Tibial artery (tissue), 4 donors: ENCODE measurements around the gene PRDM4.

Experiments used
- DNase-seq, 2 donors: peaks; one replicate each; pipeline ENCODE4 v3.0.0-alpha.2; 2019
- H3K27ac ChIP-seq, 2 donors: fragments of 200-600 bp; sonication (generic) in 1 of 2; 1 replicate in 1 of 2; 2 replicates in 1 of 2; pipeline ENCODE4 v1.5.1; 2018 to 2019; ENCODE audit warnings: mild to moderate bottlenecking in 1 of 2
- H3K27me3 ChIP-seq, 2 donors: fragments of 200-600 bp; sonication (generic) in 1 of 2; one replicate each; pipeline versions ENCODE4 v1.5.1 to v1.6.0; 2016 to 2019
- H3K36me3 ChIP-seq, 3 donors: fragments of 200-600 bp; sonication (generic) in 2 of 3; one replicate each; pipeline ENCODE4 v1.5.1; 2016 to 2019; ENCODE audit warnings: mild to moderate bottlenecking in 2 of 3
- H3K4me1 ChIP-seq, 4 donors: fragments of 200-600 bp; sonication (generic) in 2 of 4; 1 replicate in 3 of 4; 2 replicates in 1 of 4; pipeline ENCODE4 v1.5.1; 2016 to 2019
- H3K4me3 ChIP-seq, 2 donors: fragments of 200-600 bp; sonication (generic) in 1 of 2; 1 replicate in 1 of 2; 2 replicates in 1 of 2; pipeline ENCODE4 v1.5.1; 2018 to 2019; ENCODE audit warnings: mild to moderate bottlenecking in 2 of 2
- H3K9me3 ChIP-seq, 3 donors: fragments of 200-600 bp; sonication (generic) in 1 of 3; one replicate each; pipeline ENCODE4 v1.5.1; 2016 to 2019
- CTCF ChIP-seq, 2 experiments: fragments of 200-600 bp in 1 of 2; fragments of 450-650 bp in 1 of 2; IDR thresholded peaks; one replicate each; pipeline ENCODE4 v1.5.1; 2017 to 2019; ENCODE audit warnings: antibody characterized with exemption in 2 of 2, mild to moderate bottlenecking in 1 of 2, moderate library complexity in 1 of 2
- intact Hi-C: fragments of 100-400 bp; cut with DNase I; formaldehyde crosslinking; loops from one replicate; pipeline ENCODE4 v1.15.0; 2023; ENCODE audit warnings: low total_unique reads

PRDM4 gene

GRCh38 chr12:107764626-107765025 is 3.7 kb upstream of the PRDM4 start:
- TF ChIP-seq CTCF (IDR thresholded peaks at IDR 0.05) = no peak
- Histone ChIP-seq H3K36me3 (no peaks in the 10 kb centered on the region), H3K27ac (no peak overlapping the region), H3K4me3 (no peak overlapping the region), H3K9me3 (no peaks in the 10 kb centered on the region), H3K4me1 (peaks cover 0 to 14% (median 10%) of the 10 kb centered on the region in 4 donors), H3K27me3 (no peaks in the 10 kb centered on the region)
- intact Hi-C loops = no loop called here
- no peak for DNase-seq

- TF ChIP-seq CTCF (IDR thresholded peaks at IDR 0.05) = no peak
- intact Hi-C loops = no loop called here
Observed at GRCh38 chr12:107762874-107763273, 1.9 kb upstream of the PRDM4 start.

GRCh38 chr12:107761502-107761904 is 566 bp upstream of the PRDM4 start:
- peak overlapping the region; percentile 55 to 73 for H3K27ac ChIP-seq
- H3K9me3 ChIP-seq = no peaks in the 10 kb centered on the region
- no peak for DNase-seq
- peaks cover 5 to 7% (median 6%) of the 10 kb centered on the region in 3 donors for H3K36me3 ChIP-seq
- peak overlapping the region; percentile 66 to 71 for H3K4me3 ChIP-seq
- H3K27me3 ChIP-seq = no peaks in the 10 kb centered on the region
- intact Hi-C loops = loop anchor here (1.0 kb wide), 1 partner anchor 76 kb away; the partner anchor contains the start of gene PWP1
- H3K4me1 ChIP-seq = peaks cover 0 to 37% (median 23%) of the 10 kb centered on the region in 4 donors
- TF ChIP-seq CTCF (IDR thresholded peaks at IDR 0.05) = no peak

More at GRCh38 chr12:107762874-107763273, 1.9 kb upstream of the PRDM4 start:
- H3K4me3 ChIP-seq = no peak overlapping the region
- H3K9me3 ChIP-seq = no peaks in the 10 kb centered on the region
- no peaks in the 10 kb centered on the region for H3K27me3 ChIP-seq
- H3K36me3 ChIP-seq = no peaks in the 10 kb centered on the region
- H3K4me1 ChIP-seq = peaks cover 0 to 30% (median 23%) of the 10 kb centered on the region in 4 donors
- H3K27ac ChIP-seq = no peak overlapping the region
- DNase-seq = no peak

DNA sequence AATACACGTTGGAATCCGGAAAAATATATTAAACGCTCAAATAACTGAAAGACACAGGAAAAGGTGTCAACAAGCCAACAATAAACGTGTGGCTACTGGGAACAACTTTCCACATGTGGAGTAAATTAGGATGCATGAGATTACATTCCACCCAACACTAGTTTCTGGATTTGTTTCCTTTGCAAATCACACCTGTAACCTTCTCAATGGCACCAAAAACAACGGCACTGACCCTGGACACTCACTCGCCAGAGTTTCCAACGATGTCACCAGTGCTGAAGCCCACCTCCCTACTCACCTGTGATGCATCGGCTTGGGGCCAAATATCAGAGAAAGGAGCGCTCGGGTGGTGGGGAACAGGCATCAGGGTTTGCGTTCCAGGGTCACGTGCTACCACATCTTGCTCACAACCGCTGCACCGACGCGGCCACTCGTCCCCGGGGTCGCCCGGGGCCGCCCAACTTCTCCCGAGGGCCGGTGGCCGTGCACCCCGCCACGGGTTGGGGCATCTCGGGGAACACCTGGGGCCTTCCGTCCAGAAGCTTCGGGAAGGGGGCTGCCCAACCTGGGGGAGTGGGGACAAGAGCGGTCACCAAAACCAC is 629 bp downstream of the PRDM4 start:
- peaks cover 17 to 19% (median 18%) of the 10 kb centered on the region in 3 donors for H3K36me3 ChIP-seq
- H3K4me3 ChIP-seq = peak overlapping the region; percentile 66 to 71
- no peaks in the 10 kb centered on the region for H3K9me3 ChIP-seq
- peak; percentile 34 to 69 for DNase-seq
- H3K4me1 ChIP-seq = peaks cover 0 to 37% (median 23%) of the 10 kb centered on the region in 4 donors
- intact Hi-C loops = no loop called here
- peak overlapping the region; percentile 55 to 65 for H3K27ac ChIP-seq
- no peaks in the 10 kb centered on the region for H3K27me3 ChIP-seq
- no peak for TF ChIP-seq CTCF (IDR thresholded peaks at IDR 0.05)

GRCh38 chr12:107759410-107759809 is 1.5 kb downstream of the PRDM4 start:
- intact Hi-C loops = no loop called here
- H3K27ac ChIP-seq = peak overlapping the region in 1 of 2 donors; percentile 65

More at GRCh38 chr12:107759410-107759809, 1.5 kb downstream of the PRDM4 start:
- Histone ChIP-seq H3K9me3 (no peaks in the 10 kb centered on the region), H3K4me1 (peaks cover 0 to 37% (median 23%) of the 10 kb centered on the region in 4 donors), H3K27me3 (no peaks in the 10 kb centered on the region), H3K4me3 (peak overlapping the region in 1 of 2 donors; percentile 71), H3K36me3 (peaks cover 26 to 28% (median 27%) of the 10 kb centered on the region in 3 donors)
- DNase-seq = no peak
- TF ChIP-seq CTCF (IDR thresholded peaks at IDR 0.05) = no peak
